ENCODE measurements around the gene TMEM232. TPM values are rescaled to one million over a fixed set of nuclear protein-coding genes. Genes with fewer than 3 reads are reported as not detected.

TMEM232 gene
- total and polyA plus RNA-seq, 8 donors = 1.2 to 8.8 (median 5.2) TPM; not detected in 3

DNA sequence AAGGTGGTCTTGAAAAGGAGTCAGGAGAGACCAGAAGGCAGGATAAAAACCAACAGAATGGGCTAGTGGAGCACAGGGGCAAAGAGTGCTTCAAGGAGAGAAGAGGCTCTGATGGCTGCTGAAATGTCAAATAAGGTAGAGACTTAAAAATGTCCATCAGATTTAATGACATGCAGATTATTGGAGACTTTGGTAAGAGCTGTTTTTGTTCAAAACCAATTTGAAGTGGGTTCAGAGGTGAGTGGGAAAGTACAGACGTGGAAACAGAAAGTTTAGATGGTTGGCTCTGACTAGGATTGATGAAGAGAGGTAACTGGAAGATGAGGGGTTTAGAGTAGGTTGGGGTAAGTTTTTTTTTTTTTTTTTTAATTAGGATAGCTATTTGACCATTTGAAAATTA, 26.5 kb upstream of the TMEM232 start:
- H3K27me3 ChIP-seq = no peaks in the 10 kb centered on the region
- no peaks in the 10 kb centered on the region for H3K9me3 ChIP-seq
- TF ChIP-seq EP300 (IDR thresholded peaks at IDR 0.05) (no peak), POLR2A (IDR thresholded peaks at IDR 0.05) (no peak), POLR2AphosphoS5 (IDR thresholded peaks at IDR 0.05) (no peak)
- TF ChIP-seq, protein P1, sequence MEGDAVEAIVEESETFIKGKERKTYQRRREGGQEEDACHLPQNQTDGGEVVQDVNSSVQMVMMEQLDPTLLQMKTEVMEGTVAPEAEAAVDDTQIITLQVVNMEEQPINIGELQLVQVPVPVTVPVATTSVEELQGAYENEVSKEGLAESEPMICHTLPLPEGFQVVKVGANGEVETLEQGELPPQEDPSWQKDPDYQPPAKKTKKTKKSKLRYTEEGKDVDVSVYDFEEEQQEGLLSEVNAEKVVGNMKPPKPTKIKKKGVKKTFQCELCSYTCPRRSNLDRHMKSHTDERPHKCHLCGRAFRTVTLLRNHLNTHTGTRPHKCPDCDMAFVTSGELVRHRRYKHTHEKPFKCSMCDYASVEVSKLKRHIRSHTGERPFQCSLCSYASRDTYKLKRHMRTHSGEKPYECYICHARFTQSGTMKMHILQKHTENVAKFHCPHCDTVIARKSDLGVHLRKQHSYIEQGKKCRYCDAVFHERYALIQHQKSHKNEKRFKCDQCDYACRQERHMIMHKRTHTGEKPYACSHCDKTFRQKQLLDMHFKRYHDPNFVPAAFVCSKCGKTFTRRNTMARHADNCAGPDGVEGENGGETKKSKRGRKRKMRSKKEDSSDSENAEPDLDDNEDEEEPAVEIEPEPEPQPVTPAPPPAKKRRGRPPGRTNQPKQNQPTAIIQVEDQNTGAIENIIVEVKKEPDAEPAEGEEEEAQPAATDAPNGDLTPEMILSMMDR (IDR thresholded peaks at IDR 0.05) = no peak
- 76 to 83% (median 80%) methylated on average over 1 of the region's 1 CpG for WGBS, 5 donors
- intact Hi-C loops (cut with DNase I; ENCODE audit: low total_unique reads) = loop anchor here (10.0 kb wide), 1 partner anchor 342 kb away; the partner anchor contains the start of gene WDR36
- peaks cover 0 to 70% (median 48%) of the 10 kb centered on the region in 4 donors for H3K36me3 ChIP-seq
- DNase-seq = no peak
- no peak overlapping the region for H3K4me3 ChIP-seq
- peaks cover 0 to 5% (median 2%) of the 10 kb centered on the region in 4 donors for H3K4me1 ChIP-seq
- H3K27ac ChIP-seq = peak overlapping the region in 1 of 5 donors; percentile 31

DNA sequence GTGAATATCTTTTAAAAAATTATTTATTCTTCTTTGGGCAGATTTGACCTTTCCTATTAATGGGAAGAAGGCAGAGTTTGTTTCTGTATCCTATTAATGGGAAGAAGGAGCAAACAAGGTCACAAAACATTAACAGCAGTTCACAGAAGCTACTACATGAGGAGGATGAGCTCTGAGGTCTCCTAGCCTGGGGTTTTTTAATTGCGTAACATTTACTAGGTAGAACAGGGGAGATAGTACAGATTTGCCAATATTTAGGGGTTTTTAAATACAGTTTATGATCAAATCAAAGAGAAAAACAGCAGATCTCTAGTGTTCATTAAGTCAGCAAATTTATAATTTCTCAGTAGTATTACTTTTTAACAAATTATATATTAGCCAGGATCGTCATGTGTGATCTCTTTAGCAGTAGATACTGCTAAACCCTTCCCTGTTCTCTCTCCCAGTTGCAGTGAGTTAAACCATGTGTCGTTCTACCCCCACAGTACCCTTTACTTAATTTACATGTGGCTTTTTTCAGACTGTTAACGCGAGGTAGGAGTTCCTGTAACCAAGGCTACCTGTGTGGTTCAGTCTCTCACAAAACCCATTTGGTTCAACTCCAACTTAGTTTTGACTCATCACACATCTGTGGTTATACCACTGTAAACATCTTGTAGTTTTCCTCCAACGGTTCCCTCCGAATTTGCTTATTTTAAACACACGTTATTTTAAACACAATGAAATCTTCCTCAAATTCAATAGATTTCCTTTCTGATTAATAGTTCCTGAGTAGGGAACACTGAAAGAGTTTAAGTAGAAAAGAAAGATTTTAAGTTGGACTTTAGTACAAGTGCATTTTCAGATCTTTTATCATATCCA, 25.7 kb upstream of the TMEM232 start:
- intact Hi-C loops (cut with DNase I; ENCODE audit: low total_unique reads) = loop anchor here (10.0 kb wide), 1 partner anchor 343 kb away; the partner anchor contains the start of gene WDR36

DNA sequence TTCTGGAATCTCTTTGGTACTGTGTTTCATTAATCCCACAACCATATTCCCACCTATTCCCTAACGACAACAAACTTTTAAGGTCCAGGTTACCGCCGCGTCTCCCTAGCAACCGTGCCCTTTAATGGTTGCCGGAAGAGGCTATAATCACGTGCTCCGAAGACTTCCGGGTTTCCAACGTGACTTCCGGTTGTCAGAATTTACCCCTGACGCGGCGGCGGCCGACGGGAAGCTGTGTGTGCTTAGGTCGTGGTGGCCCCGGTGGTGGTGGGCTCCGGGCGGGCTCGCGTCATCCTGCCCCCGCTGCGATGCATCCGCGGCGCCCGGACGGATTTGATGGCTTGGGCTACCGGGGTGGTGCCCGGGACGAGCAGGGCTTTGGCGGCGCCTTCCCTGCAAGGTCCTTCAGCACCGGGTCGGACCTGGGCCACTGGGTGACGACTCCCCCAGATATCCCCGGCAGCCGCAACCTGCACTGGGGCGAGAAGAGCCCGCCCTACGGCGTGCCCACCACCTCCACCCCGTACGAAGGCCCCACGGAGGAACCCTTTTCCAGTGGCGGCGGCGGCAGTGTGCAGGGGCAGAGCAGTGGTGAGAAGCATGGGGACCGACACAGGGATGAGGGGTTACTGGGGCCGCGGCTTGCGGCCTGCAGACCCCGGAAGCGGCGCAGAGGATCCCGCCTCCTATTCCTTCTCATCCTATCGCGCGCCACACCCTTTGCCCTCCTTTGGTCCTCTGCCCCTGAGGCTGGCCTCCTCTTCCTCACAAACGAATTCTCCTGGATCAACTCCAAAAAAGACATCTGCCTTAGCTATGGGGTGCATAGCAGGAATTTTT, 12.6 kb upstream of the TMEM232 start, which contains the start of gene SLC25A46:
Gene SLC25A46 (plus strand): TSS at position 196 of the 840 bp plus-strand sequence. CDS start 113 bp downstream, at position 309.
- Histone ChIP-seq H3K27ac (peak within 1 kb of the TSS; percentile 87 to 97 (median 89)), H3K9me3 (no peaks in the 10 kb centered on the region), H3K4me1 (peaks cover 6 to 38% (median 21%) of the 10 kb centered on the region in 4 donors), H3K27me3 (no peaks in the 10 kb centered on the region), H3K4me3 (peak within 1 kb of the TSS; percentile 74 to 99 (median 94)), H3K36me3 (peaks cover 0 to 7% (median 0%) of the 10 kb centered on the region in 4 donors)
- 0 to 1% (median 0%) methylated on average over 20 to 62 of the region's 62 CpGs for WGBS, 5 donors
- TF ChIP-seq POLR2A (IDR thresholded peaks at IDR 0.05) (no peak), POLR2AphosphoS5 (IDR thresholded peaks at IDR 0.05) (peak; percentile 62 to 86 (median 82))
- DNase-seq = peak; percentile 88 to 97
- intact Hi-C loops (cut with DNase I; ENCODE audit: low total_unique reads) = no loop called here

More for the DNA sequence above, 25.7 kb upstream of the TMEM232 start:
- Histone ChIP-seq H3K27ac (peak overlapping the region in 1 of 5 donors; percentile 31), H3K36me3 (peaks cover 0 to 71% (median 54%) of the 10 kb centered on the region in 4 donors), H3K4me3 (no peak overlapping the region), H3K4me1 (peaks cover 0 to 5% (median under 1%) of the 10 kb centered on the region in 4 donors), H3K27me3 (no peaks in the 10 kb centered on the region), H3K9me3 (no peaks in the 10 kb centered on the region)
- DNase-seq = peak in 1 of 2 donors; percentile 18
- 60 to 71% (median 68%) methylated on average over 8 of the region's 8 CpGs for WGBS, 5 donors
- TF ChIP-seq EP300 (IDR thresholded peaks at IDR 0.05) = no peak
- no peak for TF ChIP-seq POLR2AphosphoS5 (IDR thresholded peaks at IDR 0.05)
- TF ChIP-seq, protein P1 (IDR thresholded peaks at IDR 0.05) = no peak
- TF ChIP-seq POLR2A (IDR thresholded peaks at IDR 0.05) = no peak

DNA sequence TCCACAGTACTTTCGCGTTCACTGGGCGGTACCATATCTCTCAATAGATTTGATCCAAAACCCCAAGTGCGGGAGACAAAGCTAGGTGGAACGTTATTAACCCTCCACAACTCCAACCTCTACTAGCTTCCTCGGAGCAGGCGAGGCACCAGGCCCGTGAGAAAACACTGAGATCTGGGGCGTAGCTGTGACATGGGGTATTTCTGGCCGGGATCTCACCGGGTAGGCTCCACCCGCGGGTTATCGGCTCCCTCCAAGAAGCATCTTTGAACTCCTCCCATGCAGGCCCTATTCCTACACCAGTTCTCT, 12.0 kb upstream of the TMEM232 start:
- peak overlapping the region; percentile 77 to 97 (median 89) for H3K27ac ChIP-seq
- no peaks in the 10 kb centered on the region for H3K27me3 ChIP-seq
- WGBS, 5 donors = 0 to 1% (median 0%) methylated on average over 12 to 14 of the region's 14 CpGs
- H3K9me3 ChIP-seq = no peaks in the 10 kb centered on the region
- H3K4me3 ChIP-seq = peak overlapping the region; percentile 74 to 99 (median 94)
- intact Hi-C loops (cut with DNase I; ENCODE audit: low total_unique reads) = no loop called here
- DNase-seq = no peak
- H3K36me3 ChIP-seq = peaks cover 0 to 2% (median 0%) of the 10 kb centered on the region in 4 donors
- TF ChIP-seq EP300 (IDR thresholded peaks at IDR 0.05) = no peak
- no peak for TF ChIP-seq POLR2AphosphoS5 (IDR thresholded peaks at IDR 0.05)
- TF ChIP-seq, protein P1 (IDR thresholded peaks at IDR 0.05) = no peak
- TF ChIP-seq POLR2A (IDR thresholded peaks at IDR 0.05) = no peak
- peaks cover 6 to 38% (median 21%) of the 10 kb centered on the region in 4 donors for H3K4me1 ChIP-seq

All from stomach (tissue), 9 donors.